Liver (tissue), 3 donors: ENCODE measurements around the gene ZRANB1.

Source experiments
- ATF3 ChIP-seq: IDR thresholded peaks from 2 replicates; pipeline ENCODE4 v1.6.1; 2016; ENCODE audit warnings: antibody characterized with exemption
- CTCF ChIP-seq: fragments of 150-350 bp; IDR thresholded peaks from 2 replicates; pipeline ENCODE4 v1.5.1; 2017; ENCODE audit warnings: improper control_type of control experiment, low read depth, low read length; ENCODE audit not compliant: missing input control
- donor health status: healthy.
- donor health status: healthy.

- TF ChIP-seq CTCF = no peak
- TF ChIP-seq ATF3 = no peak
Observed at GRCh38 chr10:124918906-124919305, 23.0 kb upstream of the ZRANB1 start.
